ENCODE data around the gene ATF7. TPM values are rescaled to one million over a fixed set of nuclear protein-coding genes. Genes with fewer than 3 reads are reported as not detected.

Gene ATF7
- total and polyA plus RNA-seq, 2 of the 4 experiments (the other 2 are of a cell fraction), result 7.0 to 16.3 TPM

DNA sequence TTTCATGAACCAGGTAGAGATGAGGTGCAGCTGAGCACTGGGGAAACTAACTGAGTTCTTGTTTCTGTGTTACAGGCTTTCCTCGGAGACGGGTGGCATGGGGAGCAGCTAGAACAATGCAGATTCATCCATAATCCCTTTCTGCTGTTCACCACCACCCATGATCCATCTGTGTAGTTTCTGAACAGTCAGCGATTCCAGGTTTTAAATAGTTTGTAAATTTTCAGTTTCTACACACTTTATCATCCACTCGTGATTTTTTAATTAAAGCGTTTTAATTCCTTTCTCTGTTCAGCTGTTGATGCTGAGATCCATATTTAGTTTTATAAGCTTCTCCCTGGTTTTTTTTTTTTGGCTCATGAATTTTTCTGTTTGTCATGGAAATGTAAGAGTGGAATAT, 146.9 kb downstream of the ATF7 start:
- Histone ChIP-seq H3K56ac (ENCODE audit: extremely low read depth, insufficient read depth, low read length) (no peak overlapping the region), H3K14ac (replicated peaks; ENCODE audit: low read depth, low read length) (peak overlapping the region; percentile 34; the same call in 1 of the 2 replicates), H3K4me2 (ENCODE audit: low read depth, low read length) (no peak overlapping the region), H3K27me3 (ENCODE audit: control insufficient read depth, insufficient read depth, low read length) (no peaks in the 10 kb centered on the region), H2AFZ (replicated peaks; ENCODE audit: low read length, poor library complexity) (no peak overlapping the region), H3K18ac (ENCODE audit: low read depth, low read length) (no peak overlapping the region), H3K27ac (ENCODE audit: insufficient read depth, low read length) (no peak overlapping the region), H2BK20ac (ENCODE audit: low read depth, low read length) (no peak overlapping the region), H3K4ac (ENCODE audit: low read depth, low read length) (no peak overlapping the region), H3K36me3 (ENCODE audit: control insufficient read depth, insufficient read depth, low read length) (peaks cover 82% of the 10 kb centered on the region), H4K91ac (ENCODE audit: insufficient read depth, low read depth, low read length) (no peak overlapping the region), H2AK5ac (ENCODE audit: low read depth, low read length) (no peak overlapping the region), H3K4me1 (ENCODE audit: control insufficient read depth, insufficient read depth, low read length) (peaks cover 19% of the 10 kb centered on the region), H4K8ac (ENCODE audit: low read depth in 2 of 2, low read length in 2 of 2) (no peak overlapping the region), H3K79me1 (ENCODE audit: low read depth in 1 of 2, low read length in 2 of 2) (peaks cover 32 to 88% of the 10 kb centered on the region in 2 experiments), H3K9me3 (ENCODE audit: control insufficient read depth, insufficient read depth, low read length) (no peaks in the 10 kb centered on the region), H2AK9ac (replicated peaks; ENCODE audit: low read depth, low read length, poor library complexity) (no peak overlapping the region), H4K20me1 (ENCODE audit: insufficient read depth, low read length) (peaks cover 94% of the 10 kb centered on the region), H2BK15ac (ENCODE audit: low read depth, low read length) (no peak overlapping the region), H2BK120ac (ENCODE audit: low read depth, low read length) (no peak overlapping the region), H3K9ac (ENCODE audit: low read depth, low read length) (no peak overlapping the region), H2BK5ac (ENCODE audit: low read depth, low read length, poor library complexity, severe bottlenecking) (no peak overlapping the region), H3K4me3 (ENCODE audit: insufficient read depth, low read depth, low read length) (no peak overlapping the region), H4K5ac (ENCODE audit: low read depth, low read length) (no peak overlapping the region), H3K9me1 (ENCODE audit: insufficient read depth, low read length) (peaks cover 4% of the 10 kb centered on the region; the same call in 1 of the 2 replicates), H3K23ac (ENCODE audit: low read depth, low read length) (no peak overlapping the region)
- no peak for DNase-seq
- no peak for ATAC-seq (ENCODE audit: low read depth)
- BruUV-seq (replicated peaks), result no TSS peak
- intact Hi-C loops (cut with micrococcal nuclease) (no loop called here), dilution Hi-C loops (cut with HindIII; ENCODE audit: low sequenced_read_pairs, unreplicated experiment) (no loop called here), in situ Hi-C loops (cut with MboI; ENCODE audit: low sequenced_read_pairs) (no loop called here)
- ChIA-PET CTCF (no interaction called here), POLR2A (ENCODE audit: unreplicated experiment) (interaction anchor here (0.6 kb wide), 1 partner anchor 14 kb away, joined by 3 read pairs; no protein-coding TSS in a partner anchor)
- TF ChIP-seq RAD21 (IDR thresholded peaks at IDR 0.05; ENCODE audit: low read length) (no peak), MXI1 (IDR thresholded peaks at IDR 0.05; ENCODE audit: borderline replicate concordance, low read depth, low read length) (no peak), RFX5 (IDR thresholded peaks at IDR 0.05; ENCODE audit: low read depth, low read length) (no peak), MAFK (IDR thresholded peaks at IDR 0.05; ENCODE audit: low read depth, low read length) (peak; percentile 59), NFE2L2 (IDR thresholded peaks at IDR 0.05; ENCODE audit: low read depth, low read length) (no peak)
- TF ChIP-seq, protein P1, sequence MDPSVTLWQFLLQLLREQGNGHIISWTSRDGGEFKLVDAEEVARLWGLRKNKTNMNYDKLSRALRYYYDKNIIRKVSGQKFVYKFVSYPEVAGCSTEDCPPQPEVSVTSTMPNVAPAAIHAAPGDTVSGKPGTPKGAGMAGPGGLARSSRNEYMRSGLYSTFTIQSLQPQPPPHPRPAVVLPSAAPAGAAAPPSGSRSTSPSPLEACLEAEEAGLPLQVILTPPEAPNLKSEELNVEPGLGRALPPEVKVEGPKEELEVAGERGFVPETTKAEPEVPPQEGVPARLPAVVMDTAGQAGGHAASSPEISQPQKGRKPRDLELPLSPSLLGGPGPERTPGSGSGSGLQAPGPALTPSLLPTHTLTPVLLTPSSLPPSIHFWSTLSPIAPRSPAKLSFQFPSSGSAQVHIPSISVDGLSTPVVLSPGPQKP (IDR thresholded peaks at IDR 0.05; ENCODE audit: borderline replicate concordance, low read depth, low read length), result no peak
- no CpG with 5 or more reads among the region's 5 CpGs for WGBS, 2 experiments (ENCODE audit: extremely low coverage in 2 of 2, insufficient read length in 1 of 2)

Measured in IMR-90 (cell line).